GM06990 (cell line): ENCODE data around the gene GABRR2.
"Not testable (repeated sequence)": the region's sequence is repeated elsewhere in the genome, so short reads cannot be mapped to it uniquely, and the experiment has no call there.

Experiments
- DNase-seq: peaks from one replicate; pipeline ENCODE4 v3.0.0-alpha.2; 2011; ENCODE audit not compliant: insufficient read length; ENCODE audit errors: extremely low read depth
- H3K27me3 ChIP-seq: replicated peaks from 2 replicates; pipeline ENCODE4 v1.6.0; 2011; ENCODE audit warnings: low read length; ENCODE audit not compliant: control insufficient read depth, insufficient read depth
- H3K36me3 ChIP-seq: 2 replicates; pipeline ENCODE4 v1.5.1; 2011; ENCODE audit warnings: low read length; ENCODE audit not compliant: control insufficient read depth, insufficient read depth
- H3K4me3 ChIP-seq: replicated peaks from 2 replicates; pipeline ENCODE4 v1.5.1; 2011; ENCODE audit warnings: low read depth, mild to moderate bottlenecking, control low read depth, low read length
- CTCF ChIP-seq: IDR thresholded peaks from 2 replicates; pipeline ENCODE4 v1.5.1; 2011; ENCODE audit warnings: low read length, control low read depth, mild to moderate bottlenecking, inconsistent platforms; ENCODE audit not compliant: insufficient read depth, poor library complexity, severe bottlenecking

GABRR2 gene

GRCh38 chr6:89313006-89313405 lies 2.1 kb downstream of the GABRR2 start:
- DNase-seq = no peak
- no peak for TF ChIP-seq CTCF
- H3K36me3 ChIP-seq = no peaks in the 10 kb centered on the region; the same call in 1 of the 2 replicates
- H3K4me3 ChIP-seq = no peak overlapping the region
- H3K27me3 ChIP-seq = no peaks in the 10 kb centered on the region

- no peak for TF ChIP-seq CTCF
- H3K27me3 ChIP-seq = no peaks in the 10 kb centered on the region
- DNase-seq = no peak
- H3K4me3 ChIP-seq = no peak overlapping the region
- H3K36me3 ChIP-seq = no peaks in the 10 kb centered on the region; the same call in 1 of the 2 replicates
These were observed 3.1 kb downstream of the GABRR2 start for GRCh38 chr6:89311853-89312531.

GRCh38 chr6:89311530-89311852 lies 3.6 kb downstream of the GABRR2 start:
- Histone ChIP-seq H3K27me3 (no peaks in the 10 kb centered on the region), H3K4me3 (no peak overlapping the region), H3K36me3 (no peaks in the 10 kb centered on the region)
- DNase-seq = no peak
- no peak for TF ChIP-seq CTCF

- TF ChIP-seq CTCF = no peak
- Histone ChIP-seq H3K4me3 (no peak overlapping the region), H3K36me3 (no peaks in the 10 kb centered on the region), H3K27me3 (no peaks in the 10 kb centered on the region)
- DNase-seq = no peak
These were observed 4.2 kb downstream of the GABRR2 start for GRCh38 chr6:89310929-89311328.

- no peak for TF ChIP-seq CTCF
- no peak for DNase-seq
These were observed 6.3 kb downstream of the GABRR2 start for GRCh38 chr6:89308525-89309395.

GRCh38 chr6:89304517-89304916 lies 10.6 kb downstream of the GABRR2 start:
- not testable (repeated sequence) for H3K27me3 ChIP-seq, H3K4me3 ChIP-seq, H3K36me3 ChIP-seq, DNase-seq

More at GRCh38 chr6:89308525-89309395, 6.3 kb downstream of the GABRR2 start:
- Histone ChIP-seq H3K4me3 (no peak overlapping the region), H3K27me3 (no peaks in the 10 kb centered on the region), H3K36me3 (no peaks in the 10 kb centered on the region)
